Measurements from ENCODE around the gene HDHD5.
A peak's percentile ranks its signal among the peaks of the same experiment; 100 is the strongest.

Gene HDHD5

DNA sequence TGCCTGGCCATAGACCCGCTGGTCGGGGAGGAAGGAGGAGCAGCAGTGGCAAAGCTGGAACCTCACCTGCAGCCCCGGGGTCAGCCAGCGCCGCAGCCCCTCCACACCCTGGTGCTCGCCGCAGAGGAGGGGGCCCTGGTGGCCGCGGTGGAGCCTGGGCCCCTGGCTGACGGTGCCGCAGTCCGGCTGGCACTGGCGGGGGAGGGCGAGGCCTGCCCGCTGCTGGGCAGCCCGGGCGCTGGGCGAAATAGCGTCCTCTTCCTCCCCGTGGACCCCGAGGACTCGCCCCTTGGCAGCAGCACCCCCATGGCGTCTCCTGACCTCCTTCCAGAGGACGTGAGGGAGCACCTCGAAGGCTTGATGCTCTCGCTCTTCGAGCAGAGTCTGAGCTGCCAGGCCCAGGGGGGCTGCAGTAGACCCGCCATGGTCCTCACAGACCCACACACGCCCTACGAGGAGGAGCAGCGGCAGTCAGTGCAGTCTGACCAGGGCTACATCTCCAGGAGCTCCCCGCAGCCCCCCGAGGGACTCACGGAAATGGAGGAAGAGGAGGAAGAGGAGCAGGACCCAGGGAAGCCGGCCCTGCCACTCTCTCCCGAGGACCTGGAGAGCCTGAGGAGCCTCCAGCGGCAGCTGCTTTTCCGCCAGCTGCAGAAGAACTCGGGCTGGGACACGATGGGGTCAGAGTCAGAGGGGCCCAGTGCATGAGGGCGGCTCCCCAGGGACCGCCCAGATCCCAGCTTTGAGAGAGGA is 49.8 kb downstream of the HDHD5 start:
- TF ChIP-seq, protein P1, sequence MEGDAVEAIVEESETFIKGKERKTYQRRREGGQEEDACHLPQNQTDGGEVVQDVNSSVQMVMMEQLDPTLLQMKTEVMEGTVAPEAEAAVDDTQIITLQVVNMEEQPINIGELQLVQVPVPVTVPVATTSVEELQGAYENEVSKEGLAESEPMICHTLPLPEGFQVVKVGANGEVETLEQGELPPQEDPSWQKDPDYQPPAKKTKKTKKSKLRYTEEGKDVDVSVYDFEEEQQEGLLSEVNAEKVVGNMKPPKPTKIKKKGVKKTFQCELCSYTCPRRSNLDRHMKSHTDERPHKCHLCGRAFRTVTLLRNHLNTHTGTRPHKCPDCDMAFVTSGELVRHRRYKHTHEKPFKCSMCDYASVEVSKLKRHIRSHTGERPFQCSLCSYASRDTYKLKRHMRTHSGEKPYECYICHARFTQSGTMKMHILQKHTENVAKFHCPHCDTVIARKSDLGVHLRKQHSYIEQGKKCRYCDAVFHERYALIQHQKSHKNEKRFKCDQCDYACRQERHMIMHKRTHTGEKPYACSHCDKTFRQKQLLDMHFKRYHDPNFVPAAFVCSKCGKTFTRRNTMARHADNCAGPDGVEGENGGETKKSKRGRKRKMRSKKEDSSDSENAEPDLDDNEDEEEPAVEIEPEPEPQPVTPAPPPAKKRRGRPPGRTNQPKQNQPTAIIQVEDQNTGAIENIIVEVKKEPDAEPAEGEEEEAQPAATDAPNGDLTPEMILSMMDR (IDR thresholded peaks at IDR 0.05; ENCODE audit: unreplicated experiment in 3 of 3): no peak
- Mint-ChIP-seq H3K36me3 (ENCODE audit: low read depth) (no peaks in the 10 kb centered on the region), H3K4me1 (no peaks in the 10 kb centered on the region), H3K27ac (no peak overlapping the region), H3K4me3 (no peak overlapping the region), H3K27me3 (ENCODE audit: low read depth) (peaks cover 5% of the 10 kb centered on the region), H3K9me3 (no peaks in the 10 kb centered on the region)

DNA sequence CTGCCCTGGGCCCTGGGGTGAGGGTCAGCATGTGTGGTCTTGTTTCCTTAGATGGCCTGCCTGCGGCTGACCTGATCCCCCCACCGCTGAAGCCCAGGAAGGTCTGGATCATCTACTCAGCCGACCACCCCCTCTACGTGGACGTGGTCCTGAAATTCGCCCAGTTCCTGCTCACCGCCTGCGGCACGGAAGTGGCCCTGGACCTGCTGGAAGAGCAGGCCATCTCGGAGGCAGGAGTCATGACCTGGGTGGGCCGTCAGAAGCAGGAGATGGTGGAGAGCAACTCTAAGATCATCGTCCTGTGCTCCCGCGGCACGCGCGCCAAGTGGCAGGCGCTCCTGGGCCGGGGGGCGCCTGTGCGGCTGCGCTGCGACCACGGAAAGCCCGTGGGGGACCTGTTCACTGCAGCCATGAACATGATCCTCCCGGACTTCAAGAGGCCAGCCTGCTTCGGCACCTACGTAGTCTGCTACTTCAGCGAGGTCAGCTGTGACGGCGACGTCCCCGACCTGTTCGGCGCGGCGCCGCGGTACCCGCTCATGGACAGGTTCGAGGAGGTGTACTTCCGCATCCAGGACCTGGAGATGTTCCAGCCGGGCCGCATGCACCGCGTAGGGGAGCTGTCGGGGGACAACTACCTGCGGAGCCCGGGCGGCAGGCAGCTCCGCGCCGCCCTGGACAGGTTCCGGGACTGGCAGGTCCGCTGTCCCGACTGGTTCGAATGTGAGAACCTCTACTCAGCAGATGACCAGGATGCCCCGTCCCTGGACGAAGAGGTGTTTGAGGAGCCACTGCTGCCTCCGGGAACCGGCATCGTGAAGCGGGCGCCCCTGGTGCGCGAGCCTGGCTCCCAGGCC is 50.6 kb downstream of the HDHD5 start:
- Mint-ChIP-seq H3K27me3 (ENCODE audit: low read depth) (peaks cover 5% of the 10 kb centered on the region), H3K4me3 (no peak overlapping the region), H3K27ac (no peak overlapping the region), H3K9me3 (no peaks in the 10 kb centered on the region), H3K36me3 (ENCODE audit: low read depth) (no peaks in the 10 kb centered on the region), H3K4me1 (no peaks in the 10 kb centered on the region)
- TF ChIP-seq, protein P1 (IDR thresholded peaks at IDR 0.05; ENCODE audit: unreplicated experiment in 3 of 3): no peak

DNA sequence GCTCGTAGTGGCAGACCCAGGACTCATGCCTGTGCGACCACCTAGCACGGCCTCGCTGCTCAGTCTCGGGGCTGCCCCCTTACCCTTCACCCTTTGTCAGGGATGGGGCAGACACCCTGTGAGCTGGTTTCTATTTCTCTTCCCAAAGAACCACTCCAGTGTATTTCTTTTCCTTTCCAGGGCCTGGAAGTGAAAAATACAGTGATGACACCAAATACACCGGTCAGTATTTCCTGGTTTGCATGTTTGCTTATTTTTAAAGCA is 51.6 kb downstream of the HDHD5 start:
- Mint-ChIP-seq H3K27ac (no peak overlapping the region), H3K4me3 (no peak overlapping the region), H3K36me3 (ENCODE audit: low read depth) (peaks cover under 1% of the 10 kb centered on the region), H3K4me1 (no peaks in the 10 kb centered on the region), H3K9me3 (no peaks in the 10 kb centered on the region), H3K27me3 (ENCODE audit: low read depth) (peaks cover 5% of the 10 kb centered on the region)
- TF ChIP-seq, protein P1 (IDR thresholded peaks at IDR 0.05; ENCODE audit: unreplicated experiment in 3 of 3): no peak

DNA sequence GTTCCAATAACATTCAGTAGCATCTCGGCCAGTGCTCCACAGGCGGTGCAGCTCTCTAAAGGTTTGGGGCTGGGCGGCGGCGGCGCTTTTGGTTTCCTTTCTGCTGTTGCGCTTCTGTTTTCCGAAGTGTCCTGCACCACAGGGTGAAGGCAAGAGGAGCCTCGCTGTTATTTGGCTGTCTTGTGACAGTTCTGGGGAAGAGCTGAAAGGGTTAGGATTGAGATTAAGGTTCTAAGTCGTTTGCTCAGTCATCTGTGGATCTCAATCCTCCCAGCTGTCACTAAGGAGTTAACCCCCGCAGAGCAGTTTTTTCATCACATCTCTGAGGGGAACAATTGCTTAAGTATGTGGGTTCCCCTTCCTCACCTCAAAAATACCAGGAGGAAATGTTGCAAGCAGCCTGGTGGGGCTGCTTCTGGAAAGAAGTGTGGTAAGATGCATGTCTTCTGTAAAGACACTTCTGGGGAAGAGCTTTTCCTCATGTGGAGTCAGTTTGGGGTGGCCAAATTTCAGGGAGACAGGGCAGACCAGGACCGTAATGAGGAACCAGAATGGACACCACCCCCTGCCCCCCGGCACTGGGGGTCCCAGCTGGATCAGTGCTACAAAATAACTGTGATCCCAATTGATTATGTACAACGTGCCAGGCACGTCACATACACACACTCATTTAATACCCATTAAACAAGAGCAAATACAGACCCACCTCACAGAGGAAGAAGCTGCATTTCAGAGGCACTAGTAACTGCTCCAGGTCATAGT is 52.1 kb downstream of the HDHD5 start:
- H3K36me3 Mint-ChIP-seq (ENCODE audit: low read depth): peaks cover 4% of the 10 kb centered on the region
- no peak overlapping the region for H3K4me3 Mint-ChIP-seq
- H3K27ac Mint-ChIP-seq: no peak overlapping the region
- no peaks in the 10 kb centered on the region for H3K9me3 Mint-ChIP-seq
- TF ChIP-seq, protein P1 (IDR thresholded peaks at IDR 0.05; ENCODE audit: unreplicated experiment in 3 of 3): no peak
- peaks cover 5% of the 10 kb centered on the region for H3K27me3 Mint-ChIP-seq (ENCODE audit: low read depth)
- H3K4me1 Mint-ChIP-seq: no peaks in the 10 kb centered on the region

DNA sequence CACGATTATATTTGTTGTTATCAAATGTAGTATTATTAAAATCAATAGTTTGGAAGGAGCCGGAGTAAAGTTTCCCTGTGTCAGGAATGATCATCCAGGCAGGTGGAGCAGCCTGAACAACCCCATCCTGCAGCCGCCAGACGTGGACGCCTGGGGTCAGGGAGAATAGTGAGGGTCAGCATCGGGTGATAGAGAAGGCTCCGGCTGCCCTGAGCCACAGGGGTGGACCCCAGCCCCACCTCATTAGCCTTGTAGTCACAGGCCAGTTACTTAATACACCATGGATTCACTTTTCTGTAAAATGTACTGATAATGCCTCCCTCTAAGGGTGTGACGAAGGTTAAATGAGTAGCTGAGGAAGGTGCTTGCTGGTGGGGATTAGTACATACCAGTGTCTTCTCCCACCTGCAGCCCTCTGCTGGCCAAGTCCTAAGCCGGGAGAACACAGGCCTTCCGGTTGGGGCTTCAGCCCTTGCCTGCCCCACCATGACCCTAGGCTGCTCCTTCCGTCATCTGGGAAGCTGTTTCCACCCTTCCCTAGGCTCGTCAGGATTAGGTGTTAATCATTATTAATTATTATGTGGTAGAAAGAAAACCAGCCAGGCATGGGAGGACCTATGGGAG is 52.8 kb downstream of the HDHD5 start:
- peaks cover 5% of the 10 kb centered on the region for H3K27me3 Mint-ChIP-seq (ENCODE audit: low read depth)
- H3K9me3 Mint-ChIP-seq: no peaks in the 10 kb centered on the region
- H3K27ac Mint-ChIP-seq: no peak overlapping the region

More for the DNA sequence above, 52.8 kb downstream of the HDHD5 start:
- Mint-ChIP-seq H3K4me3 (no peak overlapping the region), H3K36me3 (ENCODE audit: low read depth) (peaks cover 7% of the 10 kb centered on the region), H3K4me1 (no peaks in the 10 kb centered on the region)
- TF ChIP-seq, protein P1 (IDR thresholded peaks at IDR 0.05; ENCODE audit: unreplicated experiment in 3 of 3): peak in 1 of 3 experiments; percentile 18

Data from nephron (organoid).